Dedifferentiated amniotic fluid mesenchymal stem cell (primary cell): Measurements from ENCODE around the gene RTTN.
"Not testable (repeated sequence)": the region's sequence is repeated elsewhere in the genome, so short reads cannot be mapped to it uniquely, and the experiment has no call there.

Experiments
- DNase-seq: peaks from one replicate; pipeline ENCODE4 v3.0.0-alpha.2; 2016; ENCODE audit errors: extremely low spot score

Gene RTTN

DNA sequence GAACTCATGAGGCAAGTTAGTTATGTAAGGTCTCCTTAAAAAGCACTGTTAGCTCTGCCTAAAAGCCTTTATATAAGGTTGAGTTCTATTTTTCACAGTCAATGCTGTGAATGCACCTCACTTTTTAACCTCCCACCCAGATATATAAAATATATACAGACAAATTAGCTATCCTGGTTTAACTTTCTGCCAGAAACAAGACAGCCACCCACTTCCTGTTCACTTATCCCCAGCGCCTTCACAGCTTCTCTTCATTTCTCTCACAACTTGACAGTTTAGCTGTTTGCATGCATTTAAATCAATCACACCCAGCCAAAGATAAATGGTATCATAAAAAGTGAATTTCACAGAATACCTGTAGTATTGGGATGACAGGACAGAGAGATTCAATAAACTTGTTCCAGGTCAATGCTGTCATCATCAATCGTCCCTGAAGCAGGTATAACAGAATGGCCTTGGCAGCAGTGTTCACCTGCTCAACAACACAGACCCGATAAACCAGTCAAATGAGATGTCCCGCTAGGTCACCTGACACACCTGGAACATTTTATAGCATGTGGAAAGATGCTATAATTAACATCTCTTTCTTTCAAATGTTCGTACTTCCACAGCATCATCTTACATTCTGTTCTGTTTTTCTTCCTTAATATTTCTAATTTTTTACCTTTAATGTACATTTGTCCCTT is 55.7 kb downstream of the RTTN start:
- no peak for DNase-seq

DNA sequence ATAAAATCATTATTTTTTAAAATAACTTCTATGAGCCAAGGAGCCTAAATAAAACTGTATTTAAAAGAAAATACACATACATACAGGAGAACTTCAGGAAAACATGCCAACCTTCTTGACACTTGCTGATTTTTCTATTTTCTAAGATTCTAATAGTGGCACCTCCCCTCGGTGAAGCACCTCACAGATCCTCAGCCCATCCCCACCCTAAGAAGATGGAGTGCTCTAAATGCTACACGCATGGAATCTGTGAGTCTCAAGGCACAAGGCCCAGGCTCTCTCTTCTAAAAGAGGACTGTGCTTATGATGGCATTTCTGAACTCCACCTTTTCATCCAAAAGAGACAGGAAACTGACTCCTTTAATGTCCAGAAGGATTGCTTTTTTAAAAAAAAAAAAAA is 56.3 kb downstream of the RTTN start:
- DNase-seq = no peak

DNA sequence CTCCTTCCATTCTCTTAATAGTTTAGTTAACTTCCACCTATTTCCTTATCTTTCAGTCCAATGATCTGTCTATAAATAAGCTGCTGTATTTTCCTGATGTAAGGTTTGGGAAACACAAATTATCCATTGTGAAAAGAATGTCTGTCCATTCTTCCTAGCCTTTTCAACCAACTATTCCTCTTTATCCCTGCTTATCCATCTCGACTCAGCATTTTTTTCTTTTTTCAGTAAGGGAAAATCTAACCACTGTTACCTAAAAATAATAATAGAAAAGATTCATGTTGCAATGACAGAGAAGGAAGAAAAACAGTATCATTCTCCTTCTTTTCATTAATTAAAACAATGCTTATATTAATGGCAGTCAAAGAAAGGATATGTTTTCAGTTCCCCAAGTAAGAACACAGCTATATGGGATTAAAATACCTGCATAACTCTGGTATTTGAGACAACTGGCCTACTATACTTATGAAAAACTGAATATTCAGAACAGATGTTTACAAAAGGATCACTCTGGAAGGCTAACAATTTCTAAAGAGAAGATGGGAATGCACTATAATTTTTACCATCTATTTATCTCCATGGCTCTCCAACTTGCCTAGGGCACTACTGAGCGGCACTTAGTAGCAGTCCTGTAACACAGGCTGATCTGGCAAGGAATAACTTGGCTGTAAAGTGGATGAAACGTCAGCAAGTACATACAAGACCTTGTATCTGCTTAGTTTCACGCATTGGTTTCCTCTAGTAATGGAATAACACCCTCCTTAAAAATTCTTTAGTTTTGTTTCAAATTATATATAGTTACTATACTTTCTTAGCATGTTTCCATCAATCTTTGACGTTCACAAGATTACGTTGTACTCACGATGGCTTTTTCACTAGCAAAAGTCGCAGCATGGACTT is 57.2 kb downstream of the RTTN start:
- DNase-seq = no peak

DNA sequence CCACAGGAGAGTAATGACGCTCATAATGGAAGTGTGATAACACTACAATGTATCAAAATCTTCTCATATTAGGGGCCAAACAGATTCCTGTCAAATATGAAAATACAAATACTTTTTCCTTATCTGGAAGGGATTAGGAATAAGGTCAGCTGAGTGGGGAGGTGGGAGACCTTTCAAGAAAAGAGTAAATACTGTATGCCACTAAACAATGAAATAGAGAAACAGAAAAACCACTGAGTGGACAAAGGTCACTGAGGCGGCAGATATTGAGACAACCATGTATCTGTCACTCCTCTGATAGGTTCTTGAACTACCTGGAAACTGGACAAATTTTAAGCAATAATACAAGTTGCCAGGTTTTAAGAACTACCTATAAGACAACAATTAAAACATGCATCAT is 59.3 kb downstream of the RTTN start:
- no peak for DNase-seq

DNA sequence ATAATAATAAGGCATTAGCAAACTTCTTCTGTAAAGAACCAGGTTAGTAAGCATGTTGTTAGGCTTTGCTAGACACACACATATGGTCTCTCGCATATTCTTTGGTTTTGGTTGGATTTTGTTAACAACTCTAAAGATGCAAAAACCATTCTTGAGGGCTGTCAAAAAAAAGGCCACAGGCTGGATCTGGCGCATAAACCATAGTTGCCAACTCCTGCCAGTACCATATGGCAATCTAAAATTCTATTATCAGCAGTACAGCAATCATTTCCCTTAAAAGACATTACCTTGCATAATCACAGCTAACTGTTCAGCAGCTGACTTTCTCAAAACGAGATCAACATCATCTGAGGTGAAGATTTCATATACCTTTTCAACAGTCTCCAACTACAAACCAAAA is 63.5 kb downstream of the RTTN start:
- DNase-seq = no peak

DNA sequence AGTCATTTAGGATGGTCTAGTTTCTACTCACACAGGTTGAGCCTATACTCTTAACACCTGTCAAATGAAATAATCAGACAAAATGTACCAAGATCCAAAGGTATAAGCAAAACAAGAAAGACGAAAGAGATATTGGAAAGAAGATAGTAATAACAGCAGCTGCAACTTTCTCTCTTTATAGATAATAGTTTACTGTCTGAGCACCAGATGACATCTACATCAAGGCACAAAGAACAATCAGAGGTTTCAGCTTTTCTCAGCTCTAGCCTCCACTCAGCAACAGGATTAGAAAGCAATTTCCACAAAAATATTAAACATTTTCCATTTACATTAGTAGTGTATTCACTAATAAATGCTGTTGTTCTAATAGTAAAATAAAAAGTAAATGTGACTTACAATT is 66.3 kb downstream of the RTTN start:
- no peak for DNase-seq

DNA sequence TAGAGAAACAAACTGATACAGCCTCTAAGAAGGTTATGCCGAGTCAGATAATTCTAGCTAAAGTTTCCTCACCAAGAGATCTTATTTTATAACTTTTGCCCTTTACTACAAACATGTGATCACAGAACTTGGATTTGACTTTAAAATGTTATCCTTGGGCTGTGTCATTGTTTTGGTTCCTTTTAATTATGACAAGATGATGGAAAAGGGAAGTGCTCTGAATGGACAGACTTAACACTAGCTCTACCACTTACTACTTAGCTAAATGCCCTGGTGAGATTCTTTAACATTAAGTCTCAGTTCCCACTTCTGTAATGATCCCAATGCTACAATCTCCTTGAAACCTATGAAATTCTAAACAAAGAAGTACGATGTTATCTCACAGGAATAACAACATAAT is 69.9 kb downstream of the RTTN start:
- DNase-seq = no peak

DNA sequence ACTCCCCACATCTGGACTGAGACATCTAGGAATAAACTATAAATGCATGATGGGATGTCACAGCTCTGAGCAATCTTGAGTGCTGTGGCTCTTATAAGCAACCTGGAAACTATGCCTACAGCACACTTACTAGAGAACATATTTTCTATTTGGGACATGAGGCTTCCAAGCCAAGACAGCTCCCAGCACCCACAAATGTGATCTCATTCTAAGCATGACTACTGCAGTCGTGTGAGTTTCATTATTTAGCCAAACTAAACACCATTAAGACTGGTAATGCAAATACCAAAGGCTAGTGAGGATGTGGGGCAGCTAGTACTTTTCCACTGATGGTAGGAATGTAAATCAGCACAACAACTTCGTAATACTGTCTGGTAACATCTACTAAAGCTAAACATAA is 72.5 kb downstream of the RTTN start:
- DNase-seq = peak; percentile 89

DNA sequence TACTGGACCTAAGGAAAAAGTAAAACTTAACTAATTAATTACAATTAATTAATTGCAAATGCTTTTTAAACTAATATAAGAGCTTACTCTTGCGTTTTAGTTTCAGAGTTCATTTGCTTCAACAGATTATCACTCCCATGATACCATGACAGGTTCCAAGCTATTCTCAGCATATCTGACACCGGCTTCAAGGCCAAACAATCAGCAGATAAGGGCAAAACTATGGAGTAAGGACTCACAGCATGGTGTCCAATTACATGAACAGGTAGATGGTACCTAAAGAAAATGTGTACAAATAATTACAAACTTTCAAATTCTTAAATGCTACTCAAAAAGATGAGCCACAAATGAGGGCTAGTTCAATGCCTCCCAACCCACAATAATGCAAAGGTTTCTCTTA is 77.2 kb downstream of the RTTN start:
- no peak for DNase-seq

DNA sequence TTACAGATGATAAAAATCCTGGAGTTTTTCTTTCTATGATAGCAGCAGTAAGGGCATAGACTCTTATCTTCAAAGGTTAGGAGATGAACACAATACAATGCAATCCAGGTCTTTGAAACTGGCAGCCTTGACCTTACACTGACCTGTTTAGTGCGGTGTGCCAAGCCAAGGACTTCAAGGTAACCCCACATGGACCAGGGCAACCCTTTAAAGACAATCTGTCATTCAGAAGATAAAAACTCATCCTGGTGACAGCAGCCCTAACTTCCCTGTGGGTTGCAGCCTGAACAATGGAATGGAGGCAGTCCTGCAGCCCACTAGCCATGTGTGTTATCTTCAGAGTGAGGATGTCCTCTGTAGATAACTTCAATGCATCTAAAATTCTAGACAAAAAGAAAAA is 78.1 kb downstream of the RTTN start:
- DNase-seq = no peak

DNA sequence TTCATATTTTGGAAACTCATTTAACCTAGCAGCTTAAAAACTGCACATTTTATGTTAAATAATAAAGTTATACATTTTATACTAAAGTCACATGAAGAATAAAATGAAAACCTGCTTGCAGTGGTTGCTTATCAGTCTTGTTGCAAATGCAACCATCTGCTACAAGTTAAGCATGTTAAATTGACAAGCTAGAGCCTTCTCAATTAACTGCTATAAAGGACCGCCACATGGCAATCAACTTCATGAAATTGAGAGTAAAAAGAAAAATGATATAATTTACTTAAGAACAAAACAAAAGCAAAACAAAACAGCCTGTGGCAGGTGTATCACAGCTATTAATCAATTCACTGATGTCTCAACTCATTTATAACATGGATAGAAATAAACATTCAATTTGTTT is 78.7 kb downstream of the RTTN start:
- DNase-seq = no peak

DNA sequence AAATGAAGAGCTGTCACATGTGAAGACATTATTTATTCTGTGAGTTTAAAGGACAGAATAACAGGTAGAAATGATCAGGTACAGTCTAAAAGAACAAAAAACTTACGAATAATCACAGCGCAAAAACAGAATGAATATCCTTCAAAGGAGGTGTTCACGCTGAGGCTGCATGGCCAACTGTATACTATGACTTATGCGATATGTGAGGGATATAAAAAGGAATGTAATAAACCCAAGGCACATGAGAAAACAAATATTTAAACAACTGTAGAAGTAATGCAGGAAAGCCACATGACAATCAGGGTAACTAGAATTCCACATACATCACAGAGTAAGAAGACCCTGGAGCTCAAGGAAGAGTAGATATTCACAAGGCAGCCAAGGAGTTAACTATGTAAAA is 81.3 kb downstream of the RTTN start:
- DNase-seq = no peak

DNA sequence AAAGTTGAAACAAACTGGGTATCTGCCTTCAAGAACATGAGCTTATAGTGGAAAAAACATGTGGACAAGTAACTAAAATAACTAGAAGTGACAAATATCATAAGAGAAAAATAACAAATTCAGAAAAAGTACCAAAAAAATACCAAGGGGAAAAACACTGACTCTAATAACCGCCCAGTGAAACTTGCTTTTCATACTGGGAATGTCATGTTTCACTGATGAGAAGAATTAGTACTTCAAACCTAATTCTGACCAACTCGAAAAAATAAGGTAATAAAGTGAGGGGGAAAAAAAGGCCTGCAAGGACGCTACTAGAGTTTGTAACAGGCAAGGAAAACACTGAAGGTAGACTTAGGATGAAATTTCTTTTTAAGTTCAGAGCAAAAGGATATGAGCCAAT is 83.6 kb downstream of the RTTN start:
- DNase-seq = no peak

DNA sequence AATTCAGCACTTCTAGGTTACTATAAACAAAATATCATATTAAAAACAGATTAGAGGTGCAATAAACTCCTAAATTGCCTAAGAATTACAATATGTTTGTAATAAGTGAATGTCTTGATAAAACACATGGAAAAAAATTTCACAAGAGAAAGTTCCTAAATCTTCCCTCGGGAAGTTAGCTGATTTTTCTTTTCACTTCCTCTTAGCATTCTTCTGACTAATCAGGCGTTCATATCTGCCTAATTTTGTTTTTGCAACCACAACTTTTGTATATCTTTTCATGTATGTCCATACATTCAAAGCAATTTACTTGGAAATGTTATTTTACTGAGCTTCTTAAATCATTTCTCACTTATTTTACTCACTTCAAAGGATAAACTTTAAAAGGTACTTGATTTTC is 88.5 kb downstream of the RTTN start:
- no peak for DNase-seq

DNA sequence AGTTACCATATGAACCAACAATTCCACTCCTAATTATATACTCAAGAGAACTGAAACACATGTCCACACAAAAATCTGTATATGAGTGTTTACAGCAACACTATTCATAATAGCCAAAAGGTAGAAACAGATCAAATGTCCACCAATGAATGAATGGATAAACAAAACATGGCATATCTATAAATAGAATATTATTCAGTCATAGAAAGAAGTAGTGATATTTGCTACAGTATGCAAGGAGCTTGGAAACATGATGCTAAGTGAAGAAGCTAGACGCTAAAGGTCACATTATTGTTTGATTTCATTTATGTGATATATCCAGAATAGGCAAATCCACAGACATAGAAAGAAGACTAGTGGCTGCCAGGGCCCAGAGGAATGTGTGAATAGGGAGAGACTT is 92.0 kb downstream of the RTTN start:
- DNase-seq = no peak

DNA sequence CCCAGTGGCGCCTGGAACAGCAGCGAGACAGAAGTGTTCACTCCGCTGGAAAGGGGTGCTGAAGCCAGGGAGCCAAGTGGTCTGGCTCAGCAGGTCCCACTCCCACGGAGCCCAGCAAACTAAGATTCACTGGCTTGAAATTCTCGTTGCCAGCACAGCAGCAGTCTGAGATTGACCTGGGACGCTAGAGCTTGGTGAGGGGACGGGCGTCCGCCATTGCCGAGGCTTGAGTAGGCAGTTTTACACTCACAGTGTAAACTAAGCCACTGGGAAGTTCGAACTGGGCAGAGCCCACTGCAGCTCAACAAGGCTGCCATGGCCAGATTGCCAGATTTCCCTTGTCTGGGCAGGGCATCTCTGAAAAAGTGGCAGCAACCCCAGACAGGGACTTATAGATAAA is 94.8 kb downstream of the RTTN start:
- DNase-seq = no peak

DNA sequence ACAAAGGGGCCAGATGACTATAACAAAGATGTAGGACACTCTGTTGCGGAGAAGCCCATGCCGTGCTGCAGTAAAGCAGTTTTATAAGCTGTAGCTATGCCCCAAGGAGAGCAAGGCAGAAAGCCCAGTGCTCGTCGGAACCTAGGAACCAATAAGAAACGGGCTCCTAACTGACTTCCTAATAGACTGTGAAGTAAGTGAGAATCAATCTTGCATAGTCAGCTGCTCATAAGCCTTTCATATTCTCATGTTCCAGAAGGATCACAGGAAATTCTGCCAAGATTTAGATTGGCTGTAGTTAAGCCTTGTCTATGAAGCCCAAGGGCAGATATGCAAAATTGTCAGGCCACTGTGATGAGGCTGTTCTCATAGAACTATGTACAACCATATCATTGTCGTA is 98.4 kb downstream of the RTTN start:
- no peak for DNase-seq

DNA sequence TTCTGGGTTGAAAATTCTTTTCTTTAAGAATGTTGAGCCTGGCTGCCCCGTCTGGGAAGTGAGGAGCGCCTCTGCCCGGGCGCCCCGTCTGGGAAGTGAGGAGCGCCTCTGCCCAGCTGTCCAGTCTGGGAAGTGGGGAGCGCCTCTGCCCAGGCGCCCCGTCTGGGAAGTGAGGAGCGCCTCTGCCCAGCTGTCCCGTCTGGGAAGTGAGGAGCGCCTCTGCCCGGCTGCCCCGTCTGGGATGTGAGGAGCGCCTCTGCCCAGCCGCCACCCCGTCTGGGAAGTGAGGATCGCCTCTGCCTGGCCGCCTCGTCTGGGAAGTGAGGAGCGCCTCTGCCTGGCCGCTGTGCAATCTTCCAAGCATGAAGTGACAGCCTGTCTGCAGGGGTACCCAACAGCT is 102.6 kb downstream of the RTTN start:
- DNase-seq = not testable (repeated sequence)

DNA sequence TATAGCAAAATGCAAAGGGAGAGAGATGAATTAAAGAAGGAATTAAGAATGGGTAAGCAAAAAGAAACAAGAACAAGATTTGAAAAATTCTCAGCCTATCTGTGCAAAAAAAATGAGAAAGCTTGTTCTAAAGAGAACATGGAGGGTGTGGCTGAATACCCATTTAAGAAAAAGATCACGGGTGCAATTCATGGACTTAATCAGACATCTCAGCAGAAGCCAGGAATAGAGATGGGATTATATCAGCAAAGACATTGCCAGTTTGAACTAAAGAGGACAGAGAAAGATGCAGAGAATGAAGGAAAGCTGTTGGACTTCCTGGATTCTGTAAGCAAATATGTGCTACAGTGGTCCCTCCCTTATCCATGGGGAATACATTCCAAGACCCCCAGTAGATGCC is 115.6 kb downstream of the RTTN start:
- DNase-seq = no peak

DNA sequence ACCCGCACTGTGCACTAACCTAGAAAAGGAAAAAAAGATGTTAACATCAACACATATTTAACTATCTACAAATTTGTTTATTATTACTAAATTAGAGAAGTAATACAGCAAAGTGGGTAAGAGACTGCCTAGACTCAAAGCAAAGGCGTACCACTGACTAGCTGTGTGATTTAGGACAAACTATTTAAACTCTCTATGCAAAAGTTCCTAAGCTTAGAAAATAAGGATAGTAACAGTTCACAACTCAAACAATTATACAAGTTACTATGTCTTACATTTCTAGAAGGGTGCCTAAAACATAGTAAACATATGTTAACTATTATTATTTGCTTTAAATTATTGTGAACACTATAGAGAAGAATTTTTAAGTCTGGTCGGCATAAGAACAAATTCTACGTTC is 119.4 kb downstream of the RTTN start:
- no peak for DNase-seq

DNA sequence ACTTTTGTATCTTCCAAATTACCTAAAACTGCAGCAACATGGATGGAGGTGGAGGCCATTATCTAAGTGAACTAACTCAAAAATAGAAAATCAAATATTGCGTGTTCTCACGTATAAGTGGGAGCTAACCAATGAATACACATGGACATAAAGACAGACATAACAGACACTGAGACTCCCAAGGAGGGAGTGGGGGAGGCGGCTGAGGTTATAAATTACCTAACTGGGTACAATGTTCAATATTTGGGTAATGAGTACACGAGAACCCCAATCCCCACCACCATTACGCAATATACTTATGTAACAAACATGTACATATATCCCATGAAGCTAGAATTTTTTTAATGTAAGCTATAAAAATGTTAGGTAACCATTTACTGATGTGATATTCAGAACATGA is 119.8 kb downstream of the RTTN start:
- no peak for DNase-seq

DNA sequence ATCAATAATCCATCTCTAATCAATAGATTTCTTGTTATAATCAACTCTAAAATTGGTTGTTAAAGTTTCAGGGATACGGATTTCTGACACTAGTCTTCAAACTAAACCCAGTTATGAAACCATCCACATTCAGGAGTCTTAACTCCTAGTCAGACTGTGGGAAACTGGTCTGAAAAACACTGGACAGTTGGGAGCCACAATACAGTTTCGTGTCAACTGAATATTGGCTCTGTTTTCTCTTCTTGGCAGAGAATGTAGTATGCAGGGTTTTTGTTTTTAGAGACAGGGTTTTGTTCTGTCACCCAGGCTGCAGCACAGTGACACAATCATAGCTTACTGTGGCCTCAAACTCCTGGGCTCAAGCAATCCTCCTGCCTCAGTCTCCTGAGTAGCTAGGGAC is 123.1 kb downstream of the RTTN start:
- no peak for DNase-seq

DNA sequence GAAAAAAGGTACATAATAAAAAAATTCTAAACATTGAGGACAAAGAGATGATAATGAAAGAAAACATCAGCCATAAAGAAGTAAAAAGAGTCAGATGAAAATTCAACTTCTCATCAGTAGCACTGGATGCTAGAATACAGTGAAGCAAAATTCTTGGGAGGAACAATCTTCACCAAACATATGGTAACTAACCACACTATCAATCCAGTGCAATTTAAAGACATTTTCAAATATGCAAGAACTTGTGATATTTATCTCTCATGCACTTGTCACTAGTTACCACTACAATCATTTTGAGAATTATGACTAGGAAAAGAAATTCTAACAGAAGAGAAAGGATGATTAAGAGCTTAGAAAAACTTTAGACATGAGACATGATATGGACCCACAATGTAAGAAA is 127.4 kb downstream of the RTTN start:
- no peak for DNase-seq

DNA sequence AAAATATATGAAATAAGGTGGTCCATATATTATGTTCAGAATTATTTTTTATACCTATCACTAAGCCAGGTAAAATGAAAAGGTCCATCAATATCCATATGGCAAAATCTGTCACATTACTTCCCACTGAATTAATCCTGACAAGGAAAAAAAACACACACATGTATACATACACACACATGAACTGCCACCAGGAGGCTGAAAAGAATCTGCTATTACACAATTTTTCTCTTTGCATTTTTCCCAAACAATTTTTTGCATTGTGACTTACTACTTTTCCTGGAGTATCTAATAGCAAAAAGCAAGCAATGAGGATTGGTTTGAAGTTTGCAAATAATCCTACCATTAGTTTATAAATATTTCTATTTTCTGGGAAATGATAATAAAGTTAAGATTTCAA is 129.6 kb downstream of the RTTN start:
- DNase-seq = no peak
